Central memory CD4-positive, alpha-beta T cell (primary cell): ENCODE data around the gene AP5S1.
"Not testable (repeated sequence)": the region's sequence is repeated elsewhere in the genome, so short reads cannot be mapped to it uniquely, and the experiment has no call there.

ENCODE experiments used
- DNase-seq: peaks from one replicate; pipeline ENCODE4 v3.0.0; 2022
- total RNA-seq, 3 experiments: gene quantifications; one replicate each; lab custom pipeline; 2026; lab: John Stamatoyannopoulos, UW

AP5S1 gene
- 13.2 to 17.2 (median 15.4) reads per million in 3 experiments for total RNA-seq

DNA sequence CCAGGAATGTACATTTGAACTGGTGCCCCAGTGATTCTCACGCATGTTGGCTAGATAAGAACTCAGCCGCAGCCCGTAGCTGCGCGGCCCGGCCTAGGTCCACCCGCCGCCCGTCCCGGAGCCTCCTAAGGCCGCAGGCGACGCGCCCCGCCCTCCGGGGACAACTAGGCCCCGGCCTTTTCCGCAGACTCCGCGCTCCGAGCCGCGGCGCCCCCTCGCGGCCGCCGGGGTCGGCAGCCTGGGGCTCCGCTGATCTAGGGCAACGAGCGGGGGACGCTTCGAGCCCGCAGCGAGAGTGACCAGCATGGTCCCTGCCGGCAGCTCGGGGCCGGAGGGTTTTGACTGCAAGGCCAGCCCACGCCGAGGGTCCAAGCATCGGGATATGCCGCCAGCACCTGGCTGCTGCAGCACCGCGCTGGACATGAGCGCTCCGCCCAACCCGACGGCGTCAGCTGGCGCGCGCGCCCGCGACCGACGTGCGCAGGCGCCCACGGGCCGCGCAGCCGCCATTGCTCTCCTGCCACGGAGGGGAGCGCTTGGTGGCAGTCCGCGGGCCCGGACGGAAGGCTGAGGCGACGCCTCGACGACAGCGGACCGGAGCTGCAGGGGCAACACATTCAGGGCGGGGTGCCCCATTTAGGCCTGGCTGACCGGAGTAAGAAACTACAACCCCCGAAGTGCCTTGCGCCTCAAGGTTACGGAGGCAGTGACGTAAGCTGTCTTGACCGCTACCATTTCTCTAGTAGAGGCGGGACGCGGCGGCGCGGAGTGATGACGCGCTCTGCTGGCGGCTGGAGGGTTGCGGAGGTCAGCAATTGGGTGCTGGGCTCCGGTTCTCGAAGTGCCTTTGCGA, at the start of gene AP5S1:
Gene AP5S1, plus strand, starts transcription at position 500 of the 853 bp plus-strand sequence. CDS start 1,571 bp downstream, outside the sequence.
- peak; percentile 90 for DNase-seq

- DNase-seq, result no peak
These were observed 48.7 kb upstream of the AP5S1 start for GRCh38 chr20:3771552-3772058.

DNA sequence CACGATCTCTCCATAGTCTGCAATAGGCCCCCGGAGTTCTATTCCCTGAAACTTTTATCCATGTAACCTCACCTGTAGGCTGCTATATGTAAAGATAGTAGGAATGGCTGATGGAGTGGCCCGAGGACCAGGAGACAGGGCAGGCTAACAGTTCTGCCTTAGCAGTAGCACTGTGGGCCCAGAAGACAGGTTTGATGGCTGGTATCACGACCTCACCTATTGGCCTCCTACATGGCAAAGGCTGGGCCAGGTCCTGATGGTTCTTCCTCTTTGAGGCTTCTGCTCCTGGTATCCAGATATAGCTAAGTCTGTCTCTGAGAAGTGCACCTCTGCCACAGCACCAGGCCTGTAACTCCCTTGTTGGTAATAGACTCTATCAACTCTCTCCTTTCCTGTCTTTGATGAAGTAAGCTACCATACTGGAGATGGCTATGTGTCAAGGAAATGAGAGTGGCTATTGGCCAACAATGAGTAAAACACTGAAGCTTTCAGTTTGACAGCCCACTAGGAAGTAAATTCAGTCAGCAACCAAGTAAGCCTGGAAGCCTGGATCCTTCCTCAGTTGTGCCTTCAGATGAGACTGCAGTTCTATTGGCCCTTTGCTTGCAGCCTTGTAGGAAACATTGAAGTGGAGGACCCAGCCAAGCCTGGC, 44.8 kb upstream of the AP5S1 start:
- no peak for DNase-seq

- no peak for DNase-seq
These were observed 43.0 kb upstream of the AP5S1 start for GRCh38 chr20:3777381-3777715.

- DNase-seq, result no peak
These were observed 42.4 kb upstream of the AP5S1 start for GRCh38 chr20:3777716-3778629.

DNA sequence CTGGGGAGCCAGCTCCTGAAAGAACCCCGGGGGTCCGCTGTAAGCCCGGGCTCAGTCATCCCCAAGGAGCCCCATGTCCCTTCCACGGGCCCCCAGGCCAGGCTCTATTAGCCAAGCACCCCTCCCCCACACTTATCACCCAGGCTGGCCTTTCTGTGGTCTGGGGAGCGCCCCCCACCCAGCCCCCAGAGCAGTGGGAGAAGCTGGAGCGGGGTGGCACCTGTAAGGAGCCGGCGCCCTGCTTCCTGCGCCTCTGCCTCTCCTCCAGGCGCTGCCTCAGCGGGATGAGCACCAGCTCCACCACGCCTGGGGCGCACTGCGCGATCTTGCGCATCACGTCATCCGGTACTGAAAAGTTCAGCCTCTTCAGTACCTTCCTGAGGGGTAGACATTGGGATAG, 41.4 kb upstream of the AP5S1 start:
- no peak for DNase-seq

DNA sequence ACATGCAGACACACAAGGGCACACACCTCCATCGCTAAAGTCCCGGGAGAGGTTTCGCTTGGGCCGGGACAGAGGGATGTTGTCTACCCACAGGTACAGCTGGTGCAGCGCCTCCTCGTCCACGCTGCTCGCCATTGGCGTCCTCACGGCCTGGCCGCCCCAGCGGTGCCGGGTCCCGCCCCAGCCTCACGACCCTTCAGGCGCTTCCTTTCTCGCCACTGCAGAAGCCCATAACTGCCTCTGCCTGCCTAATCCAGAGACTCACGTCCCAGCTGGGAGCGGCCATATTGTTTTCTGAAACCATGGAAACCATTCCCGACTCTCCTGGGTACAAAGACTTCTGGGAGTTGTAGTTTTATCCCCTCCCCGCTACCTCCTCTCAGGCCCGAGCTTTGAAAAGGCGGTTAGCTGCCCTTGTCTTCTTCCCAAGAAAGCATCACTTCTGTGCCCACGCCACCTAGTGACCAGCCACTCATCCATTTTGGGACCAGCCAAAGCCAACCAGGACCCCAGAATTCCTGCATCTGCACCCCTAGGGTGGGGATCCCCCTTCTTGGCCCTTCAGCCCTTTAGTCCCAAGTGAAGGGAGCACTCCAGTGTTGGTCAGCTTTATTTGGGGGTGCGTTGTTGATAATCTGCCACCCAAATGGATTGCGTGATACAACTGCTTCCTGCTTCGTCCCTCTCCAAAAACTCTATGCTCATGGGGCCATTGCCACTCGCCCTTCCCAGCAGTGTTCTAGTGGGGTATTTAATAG, 39.0 kb upstream of the AP5S1 start, which contains the start of gene SPEF1:
Gene SPEF1, minus strand, starts transcription at position 296 of the 758 bp plus-strand sequence. Its CDS starts 161 bp downstream, at position 135.
- DNase-seq, result peak; percentile 60

DNA sequence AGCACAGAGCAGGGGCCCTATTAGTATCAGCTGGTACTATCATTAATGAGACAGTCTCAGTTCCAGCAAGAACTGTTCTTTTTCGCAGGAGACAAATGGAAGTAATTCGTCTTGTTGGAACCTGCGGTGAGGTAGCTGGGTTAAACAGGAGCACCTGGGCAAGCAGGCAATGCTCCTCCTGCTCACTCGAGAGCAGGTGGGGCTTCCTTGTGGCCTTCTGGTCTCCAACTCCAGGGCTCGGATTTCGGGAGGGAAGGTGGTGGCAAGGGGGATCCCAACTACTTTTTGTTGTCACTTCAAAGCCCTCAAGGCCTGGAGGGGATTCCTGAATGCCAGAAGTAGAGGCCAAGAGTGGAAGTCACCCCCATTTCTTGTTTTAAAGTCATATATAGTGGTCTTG, 37.8 kb upstream of the AP5S1 start:
- DNase-seq, result no peak

DNA sequence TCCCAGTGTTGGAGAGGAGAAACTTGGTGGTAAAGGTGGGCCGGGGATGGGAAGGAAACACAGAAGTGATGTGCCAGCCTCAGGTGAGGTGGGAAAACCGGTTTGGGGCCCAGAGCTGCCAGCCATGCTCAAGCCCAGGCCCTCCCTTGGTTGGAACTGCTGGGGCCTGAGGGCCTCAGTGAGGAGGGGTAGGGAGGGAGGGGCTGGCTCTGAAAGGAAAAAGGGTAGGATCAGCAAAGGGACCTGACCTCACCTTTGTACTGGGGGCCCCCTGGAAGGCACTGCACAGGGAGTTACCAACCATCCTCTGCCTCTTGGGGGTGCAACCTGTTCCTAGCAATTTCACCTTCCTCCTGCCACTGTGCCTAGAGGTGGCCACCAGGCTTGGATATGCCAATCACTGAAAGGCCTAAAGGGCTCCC, 37.3 kb upstream of the AP5S1 start:
- no peak for DNase-seq

DNA sequence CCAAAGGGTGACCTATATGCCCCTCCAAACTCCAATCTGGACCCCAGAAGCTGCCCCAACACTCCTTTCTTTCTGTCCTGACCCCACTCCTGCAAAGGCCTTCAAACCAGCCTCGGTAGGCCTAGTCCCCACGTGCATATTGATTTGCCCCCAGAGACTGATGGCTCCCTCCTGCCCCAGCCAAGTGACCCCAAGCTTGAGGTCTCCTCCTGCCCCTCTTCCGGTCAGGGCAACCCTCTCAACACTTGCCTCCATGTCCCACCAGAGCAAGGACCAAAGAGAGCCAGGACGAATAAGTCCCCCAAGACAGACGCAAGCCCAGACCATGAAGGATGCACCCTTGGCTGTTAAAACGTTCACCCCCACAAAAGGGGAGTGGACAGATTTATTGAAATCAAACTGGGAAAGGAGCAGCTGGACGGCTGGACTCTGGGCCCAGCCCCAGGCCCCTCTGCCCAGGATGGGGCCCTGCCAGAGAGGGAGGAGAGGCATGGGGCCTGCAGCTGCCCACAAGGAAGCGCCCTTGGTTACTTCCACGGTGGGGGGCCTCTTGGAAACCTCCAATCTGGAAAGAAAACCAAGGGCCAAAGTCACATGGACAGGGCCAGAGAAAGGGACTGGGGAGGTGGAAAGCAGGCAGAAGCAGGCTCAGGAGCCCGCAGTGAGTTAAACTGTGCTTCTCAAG, 36.7 kb upstream of the AP5S1 start:
- DNase-seq, result no peak

DNA sequence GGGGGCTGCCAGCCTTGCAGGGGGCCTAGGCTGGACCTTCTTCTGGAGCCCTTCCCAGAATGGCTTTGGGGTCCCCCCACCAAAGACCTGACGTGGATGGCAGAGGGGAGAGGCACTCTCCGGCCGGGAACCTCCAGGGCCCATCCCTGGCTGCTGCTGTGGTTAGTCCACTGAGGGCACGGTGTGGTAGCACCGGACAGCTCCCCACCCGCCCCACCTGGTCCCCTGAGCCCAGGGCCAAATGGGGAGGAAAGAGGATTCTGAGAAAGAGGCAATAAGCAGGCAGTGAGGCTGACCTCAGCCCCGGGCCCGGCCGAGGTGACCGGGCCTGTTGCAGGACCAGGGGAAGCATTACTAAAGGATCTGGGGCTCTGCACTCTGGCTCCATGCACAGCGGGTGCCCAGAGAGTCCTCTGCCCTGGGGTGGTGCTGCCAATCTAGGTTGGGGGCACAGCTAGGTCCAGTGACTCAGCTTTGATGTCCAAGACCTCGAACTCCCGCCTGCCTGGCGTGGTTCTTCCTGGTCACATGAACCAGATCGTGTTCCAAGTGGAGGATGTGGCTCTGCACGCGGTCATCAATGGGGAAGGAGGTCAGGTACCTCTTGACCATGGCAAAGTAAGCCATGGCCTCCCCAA, 36.0 kb upstream of the AP5S1 start:
- DNase-seq, result no peak

- no peak for DNase-seq
These were observed 35.5 kb upstream of the AP5S1 start for GRCh38 chr20:3784863-3785239.

GRCh38 chr20:3785240-3786125, 34.9 kb upstream of the AP5S1 start:
- DNase-seq, result no peak

- DNase-seq, result no peak
These were observed 34.2 kb upstream of the AP5S1 start for GRCh38 chr20:3786126-3786484.

DNA sequence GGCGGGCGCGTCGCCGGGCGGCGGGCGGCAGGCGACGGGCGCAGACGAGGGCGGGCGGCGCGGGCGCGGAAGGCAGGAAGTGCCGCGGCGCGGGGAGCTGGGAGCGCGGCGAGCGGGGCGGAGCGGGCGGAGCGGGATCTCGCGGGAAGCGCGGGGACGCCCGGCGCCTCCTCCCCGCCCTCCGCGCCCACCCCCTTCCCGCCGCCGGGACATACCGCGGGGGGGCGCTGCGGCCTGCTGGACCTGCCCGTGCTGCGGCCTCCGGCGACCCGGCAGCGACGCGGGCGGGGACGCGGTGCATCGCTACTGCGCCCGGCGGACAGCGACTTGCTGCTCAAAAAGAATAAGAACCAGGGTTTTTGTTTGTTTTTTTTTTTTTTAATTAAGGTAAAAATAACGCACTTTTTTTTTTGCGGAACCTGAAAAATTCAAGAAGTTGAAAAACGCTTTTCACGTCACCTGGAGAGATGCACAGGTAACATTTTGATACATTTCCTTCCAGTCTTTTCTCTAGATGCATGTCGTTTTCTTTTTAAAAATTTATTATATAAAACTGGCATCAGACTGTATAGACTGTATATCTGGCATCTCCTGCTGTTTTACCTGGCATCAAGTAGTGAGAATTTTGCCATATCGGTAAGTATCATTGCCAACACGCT, 33.6 kb upstream of the AP5S1 start, which contains the start of gene CENPB:
Gene CENPB, minus strand, starts transcription at position 76 of the 659 bp plus-strand sequence. CDS start 257 bp downstream, outside the sequence.
- DNase-seq, result peak; percentile 87

GRCh38 chr20:3787324-3788014, 32.9 kb upstream of the AP5S1 start:
- DNase-seq, result no peak

DNA sequence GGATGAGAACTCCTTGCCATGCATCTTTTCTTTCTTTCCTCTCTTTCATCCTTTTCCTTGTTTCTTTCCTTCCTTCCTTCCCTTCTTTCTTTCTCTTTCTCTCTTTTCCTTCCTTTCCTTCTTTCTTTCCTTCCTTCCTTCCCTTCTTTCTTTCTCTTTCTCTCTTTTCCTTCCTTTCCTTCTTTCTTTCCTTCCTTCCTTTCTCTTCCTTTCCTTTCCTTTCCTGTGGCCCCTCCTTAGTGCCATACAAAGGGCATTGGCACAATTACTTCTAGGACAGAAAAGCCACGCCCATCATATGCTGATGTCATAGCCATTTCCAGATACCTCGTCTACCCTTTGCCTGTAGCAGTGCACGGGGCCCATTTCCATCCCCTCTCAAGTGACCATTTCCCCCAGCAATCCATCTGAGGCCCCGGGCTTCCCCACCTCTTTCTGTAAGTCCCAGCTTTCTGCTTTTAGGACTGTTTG, 31.6 kb upstream of the AP5S1 start:
- no peak for DNase-seq

GRCh38 chr20:3789201-3789600, 31.1 kb upstream of the AP5S1 start:
- DNase-seq, result not testable (repeated sequence)
